Measurements from ENCODE around the gene UBA3. TPM values are rescaled to one million over a fixed set of nuclear protein-coding genes. Genes with fewer than 3 reads are reported as not detected.

UBA3 gene
- total RNA-seq, 1 experiment from 2014 or later, result 45.6 TPM

DNA sequence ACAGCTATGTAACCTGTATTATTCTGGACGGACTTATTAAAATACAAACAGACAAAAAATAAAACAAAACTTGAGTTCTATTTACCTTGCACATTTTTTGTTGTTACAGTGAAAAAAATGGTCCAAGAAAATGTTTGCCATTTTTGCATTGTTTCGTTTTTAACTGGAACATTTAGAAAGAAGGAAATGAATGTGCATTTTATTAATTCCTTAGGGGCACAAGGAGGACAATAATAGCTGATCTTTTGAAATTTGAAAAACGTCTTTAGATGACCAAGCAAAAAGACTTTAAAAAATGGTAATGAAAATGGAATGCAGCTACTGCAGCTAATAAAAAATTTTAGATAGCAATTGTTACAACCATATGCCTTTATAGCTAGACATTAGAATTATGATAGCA, 25.2 kb upstream of the UBA3 start:
- Histone ChIP-seq H3K9me3 (ENCODE audit: control insufficient read depth in 1 of 2, insufficient read depth in 1 of 2, low read depth in 1 of 2, low read length in 2 of 2) (no peaks in the 10 kb centered on the region), H2AFZ (ENCODE audit: low read depth, low read length, poor library complexity, severe bottlenecking) (no peak overlapping the region), H3K36me3 (ENCODE audit: control insufficient read depth in 1 of 2, insufficient read depth in 2 of 2, low read length in 2 of 2) (no peaks in the 10 kb centered on the region; a peak in 2 of 4 replicates), H3K4me2 (ENCODE audit: low read length) (no peak overlapping the region), H4K20me1 (ENCODE audit: insufficient read depth) (no peaks in the 10 kb centered on the region), H3K27me3 (ENCODE audit: insufficient read depth, low read length) (no peaks in the 10 kb centered on the region), H3K79me2 (ENCODE audit: insufficient read depth, low read length) (no peaks in the 10 kb centered on the region), H3K27ac (ENCODE audit: low read depth, low read length) (no peak overlapping the region), H3K4me1 (ENCODE audit: control insufficient read depth in 1 of 2, insufficient read depth in 2 of 2, low read length in 2 of 2) (no peaks in the 10 kb centered on the region), H3K9ac (ENCODE audit: low read length) (no peak overlapping the region), H3K9me2 (ENCODE audit: insufficient read depth) (no peaks in the 10 kb centered on the region), H3K4me3 (replicated peaks in 1 of 2; ENCODE audit: low read depth in 1 of 2, low read length in 2 of 2) (no peak overlapping the region)
- BruUV-seq (replicated peaks), result no TSS peak
- ChIA-PET CTCF (no interaction called here), POLR2A (no interaction called here), RAD21 (ENCODE audit: low non-redundant PET in 1 of 2, low total read pairs in 2 of 2, uncharacterized antibody in 2 of 2, unreplicated experiment in 2 of 2) (no interaction called here)
- TF ChIP-seq ZNF274 (IDR thresholded peaks at IDR 0.05; ENCODE audit: low read depth, low read length) (no peak), EGR1 (IDR thresholded peaks at IDR 0.05; ENCODE audit: low read depth) (no peak), EZH2 (IDR thresholded peaks at IDR 0.05) (no peak), TCF7L2 (IDR thresholded peaks at IDR 0.05; ENCODE audit: borderline replicate concordance, extremely low read depth, insufficient read depth, insufficient read length) (no peak), CBX3 (IDR thresholded peaks at IDR 0.05; ENCODE audit: low read depth) (no peak), SRF (IDR thresholded peaks at IDR 0.05; ENCODE audit: low read depth) (no peak), CEBPB (IDR thresholded peaks at IDR 0.05; ENCODE audit: low read depth) (no peak), JUND (IDR thresholded peaks at IDR 0.05) (no peak)
- TF ChIP-seq, protein P1, sequence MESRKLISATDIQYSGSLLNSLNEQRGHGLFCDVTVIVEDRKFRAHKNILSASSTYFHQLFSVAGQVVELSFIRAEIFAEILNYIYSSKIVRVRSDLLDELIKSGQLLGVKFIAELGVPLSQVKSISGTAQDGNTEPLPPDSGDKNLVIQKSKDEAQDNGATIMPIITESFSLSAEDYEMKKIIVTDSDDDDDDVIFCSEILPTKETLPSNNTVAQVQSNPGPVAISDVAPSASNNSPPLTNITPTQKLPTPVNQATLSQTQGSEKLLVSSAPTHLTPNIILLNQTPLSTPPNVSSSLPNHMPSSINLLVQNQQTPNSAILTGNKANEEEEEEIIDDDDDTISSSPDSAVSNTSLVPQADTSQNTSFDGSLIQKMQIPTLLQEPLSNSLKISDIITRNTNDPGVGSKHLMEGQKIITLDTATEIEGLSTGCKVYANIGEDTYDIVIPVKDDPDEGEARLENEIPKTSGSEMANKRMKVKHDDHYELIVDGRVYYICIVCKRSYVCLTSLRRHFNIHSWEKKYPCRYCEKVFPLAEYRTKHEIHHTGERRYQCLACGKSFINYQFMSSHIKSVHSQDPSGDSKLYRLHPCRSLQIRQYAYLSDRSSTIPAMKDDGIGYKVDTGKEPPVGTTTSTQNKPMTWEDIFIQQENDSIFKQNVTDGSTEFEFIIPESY (IDR thresholded peaks at IDR 0.05; ENCODE audit: extremely low read depth, insufficient replicate concordance, low read length), result no peak
- TF ChIP-seq, protein P2, sequence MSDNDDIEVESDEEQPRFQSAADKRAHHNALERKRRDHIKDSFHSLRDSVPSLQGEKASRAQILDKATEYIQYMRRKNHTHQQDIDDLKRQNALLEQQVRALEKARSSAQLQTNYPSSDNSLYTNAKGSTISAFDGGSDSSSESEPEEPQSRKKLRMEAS (IDR thresholded peaks at IDR 0.05), result no peak
- TF ChIP-seq, protein P3, sequence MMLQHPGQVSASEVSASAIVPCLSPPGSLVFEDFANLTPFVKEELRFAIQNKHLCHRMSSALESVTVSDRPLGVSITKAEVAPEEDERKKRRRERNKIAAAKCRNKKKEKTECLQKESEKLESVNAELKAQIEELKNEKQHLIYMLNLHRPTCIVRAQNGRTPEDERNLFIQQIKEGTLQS (IDR thresholded peaks at IDR 0.05), result no peak
- DNase-seq (ENCODE audit: low read depth, low spot score), result no peak
- no peak for ATAC-seq
- intact Hi-C loops (cut with micrococcal nuclease), result no loop called here

Measured in HCT116 (cell line).